K562 (cell line): ENCODE measurements around the gene NT5C3B. TPM values are rescaled to one million over a fixed set of nuclear protein-coding genes. Genes with fewer than 3 reads are reported as not detected.

ENCODE experiments used
- CREB5 ChIP-seq: fragments of 250-450 bp; sonication (Bioruptor Pico); IDR thresholded peaks from 2 replicates; pipeline ENCODE4 v1.5.0; 2020; ENCODE audit warnings: mild to moderate bottlenecking
- CXXC5 ChIP-seq: fragments of 250-450 bp; sonication (Bioruptor Pico); IDR thresholded peaks from 2 replicates; pipeline ENCODE4 v1.8.0; 2022; ENCODE audit warnings: inconsistent platforms, mild to moderate bottlenecking, moderate library complexity
- GATAD2A ChIP-seq: fragments of 450-650 bp; IDR thresholded peaks from 2 replicates; pipeline ENCODE4 v1.6.1; 2017
- HNRNPUL1 ChIP-seq: fragments of 200-400 bp; formaldehyde crosslinking; IDR thresholded peaks from 2 replicates; pipeline ENCODE4 v1.6.1; 2017; ENCODE audit warnings: low read length
- MYBL2 ChIP-seq, 2 experiments: fragments of 450-650 bp in 1 of 2; sonication (generic) in 1 of 2; formaldehyde crosslinking in 1 of 2; IDR thresholded peaks; 2 replicates each; pipeline versions ENCODE4 v1.6.1 to v1.8.1; 2017 to 2022; ENCODE audit warnings: borderline replicate concordance in 1 of 2, inconsistent platforms in 1 of 2, low read depth in 1 of 2, mild to moderate bottlenecking in 1 of 2, missing genetic modification reagents in 1 of 2, moderate library complexity in 1 of 2
- NFIC ChIP-seq: fragments of 450-650 bp; IDR thresholded peaks from 2 replicates; pipeline ENCODE4 v1.6.1; 2017; ENCODE audit warnings: mild to moderate bottlenecking, inconsistent platforms
- NFRKB ChIP-seq: fragments of 450-650 bp; IDR thresholded peaks from 2 replicates; pipeline ENCODE4 v1.6.1; 2016; ENCODE audit warnings: low read depth
- PCBP1 ChIP-seq: fragments of 200-400 bp; formaldehyde crosslinking; IDR thresholded peaks from 2 replicates; pipeline ENCODE4 v1.6.1; 2018; ENCODE audit warnings: mild to moderate bottlenecking, low read depth, low read length; ENCODE audit not compliant: poor library complexity, severe bottlenecking
- PHF8 ChIP-seq: fragments of 200-600 bp; sonication (generic); IDR thresholded peaks from 2 replicates; pipeline ENCODE4 v1.6.1; 2012; ENCODE audit warnings: mixed run types, mild to moderate bottlenecking, inconsistent platforms, low read length, moderate library complexity, borderline replicate concordance
- RBM15 ChIP-seq: fragments of 200-400 bp; formaldehyde crosslinking; IDR thresholded peaks from 2 replicates; pipeline ENCODE4 v1.6.1; 2018; ENCODE audit warnings: mild to moderate bottlenecking, low read length, moderate library complexity; ENCODE audit not compliant: insufficient read depth
- RBM25 ChIP-seq: fragments of 200-400 bp; formaldehyde crosslinking; IDR thresholded peaks from 2 replicates; pipeline ENCODE4 v1.6.1; 2018; ENCODE audit warnings: low read length, low read depth, moderate library complexity; ENCODE audit not compliant: severe bottlenecking
- RBM34 ChIP-seq: fragments of 200-400 bp; formaldehyde crosslinking; IDR thresholded peaks from 2 replicates; pipeline ENCODE4 v1.6.1; 2018; ENCODE audit warnings: low read length, borderline replicate concordance; ENCODE audit not compliant: insufficient read depth
- SMAD1 ChIP-seq: fragments of 150-350 bp; IDR thresholded peaks from 2 replicates; pipeline ENCODE4 v1.6.1; 2014; ENCODE audit warnings: low read length, low read depth; ENCODE audit not compliant: partially characterized antibody
- TCF15 ChIP-seq: fragments of 250-450 bp; sonication (Bioruptor Pico); IDR thresholded peaks from 2 replicates; pipeline ENCODE4 v1.8.0; 2022; ENCODE audit warnings: moderate library complexity, mild to moderate bottlenecking, inconsistent platforms
- UBTF ChIP-seq, 2 experiments: IDR thresholded peaks; 2 replicates each; pipeline ENCODE4 v1.6.1; 2012; ENCODE audit warnings: improper control_type of control experiment in 2 of 2, low read depth in 2 of 2, low read length in 2 of 2, borderline replicate concordance in 1 of 2
- ZBTB34 ChIP-seq: fragments of 250-450 bp; sonication (Bioruptor Pico); IDR thresholded peaks from 2 replicates; pipeline ENCODE4 v1.8.0; 2021; ENCODE audit warnings: mild to moderate bottlenecking, moderate library complexity
- ZBTB5 ChIP-seq: fragments of 450-650 bp; IDR thresholded peaks from 2 replicates; pipeline ENCODE4 v1.6.1; 2017; ENCODE audit warnings: antibody characterized with exemption
- ZNF224 ChIP-seq: sonication (generic); formaldehyde crosslinking; IDR thresholded peaks from 2 replicates; pipeline ENCODE4 v1.8.0; 2022; ENCODE audit warnings: mild to moderate bottlenecking, missing genetic modification reagents
- ZNF24 ChIP-seq: fragments of 450-650 bp; IDR thresholded peaks from 2 replicates; pipeline ENCODE4 v1.6.1; 2016
- ZNF561 ChIP-seq: fragments of 450-650 bp; formaldehyde crosslinking; conservative IDR thresholded peaks from 2 replicates; pipeline ENCODE4 v1.4.0; 2020; ENCODE audit warnings: mild to moderate bottlenecking, moderate library complexity
- polyA plus RNA-seq, 8 experiments: library from polyadenylated mRNA; depleted of rRNA in 4 of 8; stranded (reverse) in 5 of 8; unstranded in 3 of 8; fragments of >200 nt; fragmentation: Nextera tagmentation in 2 of 8; fragmentation: Illumina TruSeq in 1 of 8; extraction: Ambion mirVana in 2 of 8; extraction: Trizol in 1 of 8; gene quantifications; 2 replicates each; pipeline versions ENCODE4 v1.2.1 to v1.2.3, GENCODE V29; 2011 to 2014; ENCODE audit warnings: inconsistent platforms in 1 of 8, missing spikeins in 1 of 8
- total RNA-seq, 7 experiments: library from RNA; depleted of rRNA in 6 of 7; stranded (reverse); fragments of >200 nt in 6 of 7; fragmentation: Illumina TruSeq in 2 of 7; extraction: Trizol in 2 of 7; gene quantifications; 2 replicates each; pipeline versions ENCODE4 v1.2.1 to v1.2.3, GENCODE V29; 2011 to 2021; ENCODE audit warnings: low replicate concordance in 1 of 7

Gene NT5C3B
- total and polyA plus RNA-seq, 9 of the 15 experiments (the other 6 are each of a cell fraction or from before 2014, with no cell fraction given): 2.0 to 166 (median 85.0) TPM

GRCh38 chr17:41796121-41796895 lies 39.7 kb downstream of the NT5C3B start (continued):
- TF ChIP-seq HNRNPUL1 (no peak), CREB5 (CRISPR knock-in tag) (no peak), ZBTB34 (CRISPR knock-in tag) (no peak), ZBTB5 (no peak), PCBP1 (no peak), ZNF561 (CRISPR knock-in tag) (no peak), RBM34 (no peak), SMAD1 (no peak), NFIC (no peak), RBM25 (no peak), ZNF224 (CRISPR knock-in tag) (no peak), RBM15 (no peak), GATAD2A (no peak), ZNF24 (no peak), UBTF (IDR thresholded peaks at IDR 0.05; ENCODE audit: borderline replicate concordance in 1 of 2, low read depth in 2 of 2, low read length in 2 of 2) (no peak), NFRKB (no peak), PHF8 (no peak), TCF15 (no peak), CXXC5 (CRISPR knock-in tag) (no peak; the same call in 1 of the 2 replicates), MYBL2 (IDR thresholded peaks at IDR 0.05; ENCODE audit: low read depth) (no peak), MYBL2 (CRISPR knock-in tag; IDR thresholded peaks at IDR 0.05; ENCODE audit: borderline replicate concordance) (no peak)
